ENCODE data around the gene TEX48.

GRCh38 chr9:114718801-114719221, 36.8 kb upstream of the TEX48 start:
- no peak for TF ChIP-seq CTCF (IDR thresholded peaks at IDR 0.05)
- TF ChIP-seq POLR2A (IDR thresholded peaks at IDR 0.05) = no peak
